Natural killer cell (primary cell): Measurements from ENCODE around the gene ACSBG1. TPM values are rescaled to one million over a fixed set of nuclear protein-coding genes. Genes with fewer than 3 reads are reported as not detected.

Experiments used
- ATAC-seq, 3 donors: fragments of 150-1000 bp in 2 of 3; fragments of 200-7000 bp in 1 of 3; cut with Tn5 transposase; 1 replicate in 1 of 3; 2 replicates in 2 of 3; pipeline ENCODE4 v1.10.0; 2021; ENCODE audit warnings: mild to moderate bottlenecking in 2 of 3, moderate library complexity in 2 of 3
- DNase-seq, 2 donors: peaks; one replicate each; pipeline versions ENCODE4 v3.0.0 to v3.0.0-alpha.2; 2013 to 2021; ENCODE audit warnings: mixed read lengths in 1 of 2
- H3K27ac ChIP-seq: one replicate; pipeline ENCODE4 v1.5.1; 2013; ENCODE audit warnings: mild to moderate bottlenecking, low read length
- H3K27me3 ChIP-seq: one replicate; pipeline ENCODE4 v1.6.1; 2013; ENCODE audit warnings: low read length; ENCODE audit not compliant: control insufficient read depth, insufficient read depth
- H3K36me3 ChIP-seq: one replicate; pipeline ENCODE4 v1.6.1; 2013; ENCODE audit warnings: low read length; ENCODE audit not compliant: control insufficient read depth, insufficient read depth
- H3K4me1 ChIP-seq: one replicate; pipeline ENCODE4 v1.6.1; 2013; ENCODE audit warnings: low read length; ENCODE audit not compliant: control insufficient read depth, insufficient read depth
- H3K4me3 ChIP-seq: one replicate; pipeline ENCODE4 v1.5.1; 2013; ENCODE audit warnings: low read length
- H3K9me3 ChIP-seq: one replicate; pipeline ENCODE4 v1.6.1; 2013; ENCODE audit warnings: low read length; ENCODE audit not compliant: control insufficient read depth, insufficient read depth
- H3K27ac Mint-ChIP-seq, 2 donors: one replicate each; pipeline ENCODE4 v1.8.0; 2022; ENCODE audit warnings: mild to moderate bottlenecking in 2 of 2, mixed read lengths in 2 of 2, moderate library complexity in 1 of 2
- H3K27me3 Mint-ChIP-seq, 2 donors: one replicate each; pipeline ENCODE4 v1.8.0; 2022; ENCODE audit warnings: low read depth in 2 of 2, mixed read lengths in 2 of 2
- H3K36me3 Mint-ChIP-seq: one replicate; pipeline ENCODE4 v1.8.0; 2022; ENCODE audit warnings: mixed read lengths
- H3K4me1 Mint-ChIP-seq, 2 donors: one replicate each; pipeline ENCODE4 v1.8.0; 2022; ENCODE audit warnings: mixed read lengths in 2 of 2
- H3K4me3 Mint-ChIP-seq: one replicate; pipeline ENCODE4 v1.8.0; 2022; ENCODE audit warnings: mild to moderate bottlenecking, moderate library complexity, mixed read lengths
- H3K9me3 Mint-ChIP-seq, 2 donors: one replicate each; pipeline ENCODE4 v1.8.0; 2022; ENCODE audit warnings: mixed read lengths in 2 of 2
- WGBS: methylation state at CpG from one replicate; pipeline ENCODE4 v1.1.7; 2013; ENCODE audit warnings: missing lambda C conversion rate; ENCODE audit not compliant: insufficient coverage; 5-methylcytosine and 5-hydroxymethylcytosine counted together
- intact Hi-C: fragments of 100-400 bp; cut with micrococcal nuclease; formaldehyde crosslinking; loops from one replicate; pipeline ENCODE4 v1.14.2; 2022
- total RNA-seq, 4 donors: library from RNA; stranded (reverse); fragments of 120-200 nt in 1 of 4; gene quantifications; one replicate each; pipeline versions ENCODE4 v1.2.3 to v1.2.4, GENCODE V29; 2013 to 2022
- TF ChIP-seq, protein P1 (sequence below): fragments of 200-600 bp; IDR thresholded peaks from one replicate; pipeline ENCODE4 v1.8.0; 2022; ENCODE audit warnings: antibody characterized with exemption

ACSBG1 gene
- total RNA-seq, 3 donors from 2014 or later (not counting 1 experiment from before 2014, with no cell fraction given): 0.07 TPM; not detected in 2

- Mint-ChIP-seq H3K9me3 (no peaks in the 10 kb centered on the region), H3K27ac (no peak overlapping the region), H3K4me3 (no peak overlapping the region), H3K27me3 (peaks cover 0 to 2% of the 10 kb centered on the region in 2 donors), H3K36me3 (no peaks in the 10 kb centered on the region), H3K4me1 (peaks cover 16 to 21% of the 10 kb centered on the region in 2 donors)
- peak in 1 of 2 donors; percentile 50 for DNase-seq
- TF ChIP-seq, protein P1, sequence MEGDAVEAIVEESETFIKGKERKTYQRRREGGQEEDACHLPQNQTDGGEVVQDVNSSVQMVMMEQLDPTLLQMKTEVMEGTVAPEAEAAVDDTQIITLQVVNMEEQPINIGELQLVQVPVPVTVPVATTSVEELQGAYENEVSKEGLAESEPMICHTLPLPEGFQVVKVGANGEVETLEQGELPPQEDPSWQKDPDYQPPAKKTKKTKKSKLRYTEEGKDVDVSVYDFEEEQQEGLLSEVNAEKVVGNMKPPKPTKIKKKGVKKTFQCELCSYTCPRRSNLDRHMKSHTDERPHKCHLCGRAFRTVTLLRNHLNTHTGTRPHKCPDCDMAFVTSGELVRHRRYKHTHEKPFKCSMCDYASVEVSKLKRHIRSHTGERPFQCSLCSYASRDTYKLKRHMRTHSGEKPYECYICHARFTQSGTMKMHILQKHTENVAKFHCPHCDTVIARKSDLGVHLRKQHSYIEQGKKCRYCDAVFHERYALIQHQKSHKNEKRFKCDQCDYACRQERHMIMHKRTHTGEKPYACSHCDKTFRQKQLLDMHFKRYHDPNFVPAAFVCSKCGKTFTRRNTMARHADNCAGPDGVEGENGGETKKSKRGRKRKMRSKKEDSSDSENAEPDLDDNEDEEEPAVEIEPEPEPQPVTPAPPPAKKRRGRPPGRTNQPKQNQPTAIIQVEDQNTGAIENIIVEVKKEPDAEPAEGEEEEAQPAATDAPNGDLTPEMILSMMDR: no peak
- H3K9me3 ChIP-seq: no peaks in the 10 kb centered on the region
- peaks cover 20% of the 10 kb centered on the region for H3K4me1 ChIP-seq
- H3K4me3 ChIP-seq: no peak overlapping the region
- ATAC-seq: peak in 2 of 3 donors; percentile 42 to 46
- H3K27me3 ChIP-seq: no peaks in the 10 kb centered on the region
- no peak overlapping the region for H3K27ac ChIP-seq
- WGBS: 44% methylated on average over 12 of the region's 12 CpGs
- intact Hi-C loops: no loop called here
- no peaks in the 10 kb centered on the region for H3K36me3 ChIP-seq
Observed at GRCh38 chr15:78177447-78177873, 56.9 kb downstream of the ACSBG1 start.

DNA sequence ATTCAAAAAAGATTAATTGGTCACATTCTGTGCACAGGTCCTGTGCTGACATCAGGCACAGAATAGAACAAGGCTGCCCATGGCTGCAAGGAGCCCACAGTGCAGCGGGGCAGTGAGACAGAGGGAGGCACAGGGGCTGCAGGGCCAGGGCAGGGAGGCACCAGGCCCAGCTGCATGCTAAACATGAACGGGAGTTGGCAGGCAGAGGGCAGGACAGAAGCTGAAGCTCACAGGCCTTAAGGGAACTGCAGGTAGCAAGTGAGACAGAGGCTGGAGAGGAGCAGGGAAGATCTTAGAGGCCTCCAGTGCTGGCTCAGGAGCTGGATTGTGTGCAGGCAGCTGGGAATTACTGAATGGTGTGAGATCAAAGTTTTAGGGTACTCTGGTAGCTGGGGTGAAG lies 59.0 kb downstream of the ACSBG1 start:
- intact Hi-C loops: no loop called here
- H3K4me1 ChIP-seq: peaks cover 34% of the 10 kb centered on the region
- no peak overlapping the region for H3K4me3 Mint-ChIP-seq
- peaks cover 4% of the 10 kb centered on the region for H3K36me3 Mint-ChIP-seq
- H3K27ac Mint-ChIP-seq: peak overlapping the region in 1 of 2 donors; percentile 29
- no peak for ATAC-seq
- no peaks in the 10 kb centered on the region for H3K9me3 Mint-ChIP-seq
- WGBS: 68% methylated on average over 2 of the region's 2 CpGs
- H3K36me3 ChIP-seq: peaks cover 3% of the 10 kb centered on the region
- no peak overlapping the region for H3K4me3 ChIP-seq
- H3K9me3 ChIP-seq: no peaks in the 10 kb centered on the region
- DNase-seq: no peak
- peaks cover 0 to 2% of the 10 kb centered on the region in 2 donors for H3K27me3 Mint-ChIP-seq
- H3K4me1 Mint-ChIP-seq: peaks cover 16 to 21% of the 10 kb centered on the region in 2 donors
- no peaks in the 10 kb centered on the region for H3K27me3 ChIP-seq
- TF ChIP-seq, protein P1: no peak
- H3K27ac ChIP-seq: no peak overlapping the region

DNA sequence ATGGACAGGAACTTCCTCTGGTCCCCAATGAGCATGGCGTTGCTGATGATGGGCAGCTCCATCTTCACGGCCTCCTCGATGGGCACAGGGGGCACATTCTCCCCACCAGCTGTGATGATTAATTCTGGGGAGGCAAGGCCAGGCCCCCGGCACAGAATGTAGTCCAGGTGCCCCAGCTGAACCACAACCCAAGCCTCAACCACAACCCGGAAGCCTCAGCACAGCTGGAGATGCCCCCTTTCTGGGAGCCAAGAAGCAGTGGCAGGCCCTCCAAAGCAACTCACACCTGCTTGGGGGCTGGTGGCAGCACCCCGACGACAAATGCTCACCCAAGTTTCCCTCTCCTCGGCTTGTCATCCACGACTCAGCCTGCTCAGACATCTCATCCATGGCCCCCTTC lies 60.0 kb downstream of the ACSBG1 start:
- Histone ChIP-seq H3K4me1 (peaks cover 34% of the 10 kb centered on the region), H3K4me3 (no peak overlapping the region), H3K9me3 (no peaks in the 10 kb centered on the region), H3K27ac (no peak overlapping the region), H3K27me3 (no peaks in the 10 kb centered on the region), H3K36me3 (peaks cover 7% of the 10 kb centered on the region)
- H3K27me3 Mint-ChIP-seq: peaks cover 0 to 2% of the 10 kb centered on the region in 2 donors
- peaks cover 16 to 21% of the 10 kb centered on the region in 2 donors for H3K4me1 Mint-ChIP-seq
- intact Hi-C loops: no loop called here
- WGBS: 6% methylated on average over 9 of the region's 9 CpGs
- DNase-seq (peak in 1 of 2 donors; percentile 17), ATAC-seq (peak in 1 of 3 donors; percentile 33)
- TF ChIP-seq, protein P1: no peak
- peaks cover 9% of the 10 kb centered on the region for H3K36me3 Mint-ChIP-seq
- H3K9me3 Mint-ChIP-seq: no peaks in the 10 kb centered on the region
- H3K4me3 Mint-ChIP-seq: no peak overlapping the region
- peak overlapping the region in 1 of 2 donors; percentile 29 for H3K27ac Mint-ChIP-seq
